Skeletal muscle tissue (tissue), 4 donors: ENCODE data around the gene CYBC1. TPM values are rescaled to one million over a fixed set of nuclear protein-coding genes. Genes with fewer than 3 reads are reported as not detected.

Source experiments
- H3K27ac ChIP-seq: one replicate; pipeline ENCODE4 v1.7.0; 2013; ENCODE audit warnings: mild to moderate bottlenecking, low read depth, low read length, inconsistent platforms
- H3K27me3 ChIP-seq, 3 donors: one replicate each; pipeline ENCODE4 v1.7.0; 2013; ENCODE audit warnings: low read length in 3 of 3; ENCODE audit not compliant: control insufficient read depth in 3 of 3, insufficient read depth in 3 of 3
- H3K36me3 ChIP-seq, 3 donors: one replicate each; pipeline ENCODE4 v1.7.0; 2013; ENCODE audit warnings: low read length in 3 of 3; ENCODE audit not compliant: control insufficient read depth in 3 of 3, insufficient read depth in 3 of 3
- H3K4me1 ChIP-seq, 3 donors: one replicate each; pipeline ENCODE4 v1.7.0; 2013; ENCODE audit warnings: low read length in 3 of 3, mild to moderate bottlenecking in 3 of 3; ENCODE audit not compliant: control insufficient read depth in 3 of 3, insufficient read depth in 3 of 3
- H3K4me3 ChIP-seq, 3 donors: one replicate each; pipeline ENCODE4 v1.7.0; 2013; ENCODE audit warnings: low read length in 3 of 3
- H3K9ac ChIP-seq, 3 donors: one replicate each; pipeline ENCODE4 v1.7.0; 2013; ENCODE audit warnings: low read length in 3 of 3, mild to moderate bottlenecking in 3 of 3, moderate library complexity in 2 of 3, low read depth in 1 of 3
- H3K9me3 ChIP-seq, 3 donors: one replicate each; pipeline ENCODE4 v1.7.0; 2013; ENCODE audit warnings: low read length in 3 of 3; ENCODE audit not compliant: control insufficient read depth in 3 of 3
- total RNA-seq: library from RNA; depleted of rRNA; stranded (reverse); fragments of >200 nt; gene quantifications from one replicate; pipeline ENCODE4 v1.2.3, GENCODE V29; 2014
- donor health status: Osteomylitis.

Gene CYBC1
- total RNA-seq, 1 donor from 2014 or later: 15.1 TPM

DNA sequence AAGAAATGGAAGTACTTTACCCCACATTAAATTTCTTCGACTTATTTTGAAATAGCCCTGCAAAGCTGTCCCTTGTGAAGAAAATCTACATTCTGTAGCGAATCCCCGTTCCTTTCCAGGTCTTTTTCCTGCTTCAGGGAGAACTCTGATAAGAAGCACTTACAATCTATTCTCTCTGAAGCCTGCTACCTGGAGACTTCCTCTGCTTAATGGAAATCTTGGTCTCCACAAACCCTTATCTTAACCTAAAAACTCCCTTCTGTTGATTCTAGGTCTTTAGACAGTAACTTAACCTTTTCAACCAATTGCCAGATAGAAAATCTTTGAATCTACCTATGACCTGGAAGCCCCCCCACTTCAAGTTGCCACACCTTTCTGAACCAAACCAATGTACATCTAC lies 1.6 kb upstream of the CYBC1 start:
- Histone ChIP-seq H3K27ac (no peak overlapping the region), H3K27me3 (no peaks in the 10 kb centered on the region), H3K4me3 (no peak overlapping the region), H3K4me1 (peaks cover 21 to 36% (median 24%) of the 10 kb centered on the region in 3 donors), H3K9ac (no peak overlapping the region), H3K9me3 (no peaks in the 10 kb centered on the region), H3K36me3 (peaks cover 0 to 4% (median 0%) of the 10 kb centered on the region in 3 donors)

DNA sequence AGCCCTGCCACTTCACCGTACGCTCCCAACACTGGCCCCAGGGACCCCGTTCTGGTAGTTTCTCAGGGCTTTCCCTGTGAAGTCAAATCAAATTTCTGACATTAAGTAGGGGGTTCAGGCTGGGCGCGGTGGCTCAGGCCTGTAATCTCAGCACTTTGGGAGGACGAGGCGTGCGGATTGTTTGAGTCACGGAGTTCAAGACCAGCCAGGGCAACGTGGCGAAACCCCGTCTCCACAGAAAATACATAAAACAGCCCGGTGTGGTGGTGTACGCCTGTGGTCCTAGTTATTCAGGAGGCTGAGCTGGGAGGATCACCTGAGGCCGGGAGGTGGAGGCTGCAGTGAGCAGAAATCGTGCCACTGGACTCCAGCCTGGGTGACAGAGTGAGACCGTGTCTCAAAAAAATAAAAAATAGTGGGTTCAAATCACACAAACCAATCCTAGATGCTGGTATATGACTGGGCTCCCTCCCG lies 632 bp downstream of the CYBC1 start:
- H3K27me3 ChIP-seq: no peaks in the 10 kb centered on the region
- H3K4me3 ChIP-seq: peak overlapping the region; percentile 82 to 90 (median 88)
- H3K9ac ChIP-seq: peak overlapping the region; percentile 77 to 86 (median 83)
- no peaks in the 10 kb centered on the region for H3K9me3 ChIP-seq
- peak overlapping the region; percentile 78 for H3K27ac ChIP-seq
- peaks cover 21 to 36% (median 24%) of the 10 kb centered on the region in 3 donors for H3K4me1 ChIP-seq
- peaks cover 0 to 4% (median 0%) of the 10 kb centered on the region in 3 donors for H3K36me3 ChIP-seq

- peak overlapping the region; percentile 78 for H3K27ac ChIP-seq
- H3K27me3 ChIP-seq: no peaks in the 10 kb centered on the region
- peaks cover 2 to 4% (median 3%) of the 10 kb centered on the region in 3 donors for H3K36me3 ChIP-seq
- H3K9ac ChIP-seq: peak overlapping the region; percentile 77 to 86 (median 83)
- peaks cover 21 to 40% (median 24%) of the 10 kb centered on the region in 3 donors for H3K4me1 ChIP-seq
- no peaks in the 10 kb centered on the region for H3K9me3 ChIP-seq
- H3K4me3 ChIP-seq: peak overlapping the region; percentile 82 to 90 (median 88)
These were observed 1.2 kb downstream of the CYBC1 start for GRCh38 chr17:82449131-82449882.

- H3K36me3 ChIP-seq: peaks cover 4 to 11% (median 7%) of the 10 kb centered on the region in 3 donors
- H3K4me1 ChIP-seq: peaks cover 21 to 40% (median 24%) of the 10 kb centered on the region in 3 donors
- H3K27ac ChIP-seq: no peak overlapping the region
- H3K27me3 ChIP-seq: no peaks in the 10 kb centered on the region
- H3K9ac ChIP-seq: no peak overlapping the region
- H3K4me3 ChIP-seq: no peak overlapping the region
- no peaks in the 10 kb centered on the region for H3K9me3 ChIP-seq
These were observed 2.7 kb downstream of the CYBC1 start for GRCh38 chr17:82447876-82448275.

- H3K27me3 ChIP-seq: no peaks in the 10 kb centered on the region
- no peak overlapping the region for H3K9ac ChIP-seq
- H3K36me3 ChIP-seq: peaks cover 9 to 22% (median 13%) of the 10 kb centered on the region in 3 donors
- H3K27ac ChIP-seq: no peak overlapping the region
- no peaks in the 10 kb centered on the region for H3K9me3 ChIP-seq
- H3K4me1 ChIP-seq: peaks cover 21 to 39% (median 24%) of the 10 kb centered on the region in 3 donors
- no peak overlapping the region for H3K4me3 ChIP-seq
These were observed 3.9 kb downstream of the CYBC1 start for GRCh38 chr17:82446649-82447048.

GRCh38 chr17:82446124-82446523 lies 4.4 kb downstream of the CYBC1 start:
- Histone ChIP-seq H3K27ac (no peak overlapping the region), H3K27me3 (no peaks in the 10 kb centered on the region)

DNA sequence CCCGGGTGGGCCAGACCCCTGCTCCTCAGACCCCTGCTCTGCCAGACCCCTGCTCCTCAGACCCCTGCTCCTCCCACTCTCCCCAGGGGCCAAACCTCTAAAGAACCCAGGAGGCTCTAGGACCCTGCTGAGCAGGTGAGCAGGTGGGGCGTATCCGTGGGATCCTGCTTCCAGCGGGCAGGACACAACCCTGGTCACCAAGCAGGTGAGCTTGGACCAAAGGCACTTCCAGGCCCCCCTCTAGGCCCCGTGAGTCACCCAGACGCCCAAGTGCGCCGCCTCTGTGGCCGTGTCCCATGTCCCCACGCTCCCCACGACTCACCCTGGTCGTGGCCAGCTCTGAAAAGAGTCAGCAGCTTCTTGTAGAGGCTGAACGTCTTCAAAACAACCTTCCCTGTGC lies 5.0 kb downstream of the CYBC1 start:
- peaks cover 9 to 22% (median 13%) of the 10 kb centered on the region in 3 donors for H3K36me3 ChIP-seq
- H3K9ac ChIP-seq: no peak overlapping the region
- no peak overlapping the region for H3K27ac ChIP-seq
- peaks cover 14 to 33% (median 17%) of the 10 kb centered on the region in 3 donors for H3K4me1 ChIP-seq
- H3K27me3 ChIP-seq: no peaks in the 10 kb centered on the region
- H3K9me3 ChIP-seq: no peaks in the 10 kb centered on the region
- no peak overlapping the region for H3K4me3 ChIP-seq

More at GRCh38 chr17:82446124-82446523, 4.4 kb downstream of the CYBC1 start:
- Histone ChIP-seq H3K9ac (no peak overlapping the region), H3K9me3 (no peaks in the 10 kb centered on the region), H3K36me3 (peaks cover 9 to 22% (median 13%) of the 10 kb centered on the region in 3 donors), H3K4me3 (no peak overlapping the region), H3K4me1 (peaks cover 16 to 34% (median 19%) of the 10 kb centered on the region in 3 donors)

- Histone ChIP-seq H3K4me3 (no peak overlapping the region), H3K9me3 (no peaks in the 10 kb centered on the region), H3K4me1 (peaks cover 12 to 29% (median 13%) of the 10 kb centered on the region in 3 donors), H3K27me3 (no peaks in the 10 kb centered on the region), H3K36me3 (peaks cover 9 to 22% (median 14%) of the 10 kb centered on the region in 3 donors), H3K9ac (no peak overlapping the region), H3K27ac (no peak overlapping the region)
These were observed 5.5 kb downstream of the CYBC1 start for GRCh38 chr17:82444941-82445521.

- no peak overlapping the region for H3K4me3 ChIP-seq
- H3K27ac ChIP-seq: no peak overlapping the region
- H3K27me3 ChIP-seq: no peaks in the 10 kb centered on the region
- H3K36me3 ChIP-seq: peaks cover 9 to 22% (median 14%) of the 10 kb centered on the region in 3 donors
- H3K4me1 ChIP-seq: peaks cover 5 to 23% (median 7%) of the 10 kb centered on the region in 3 donors
- no peaks in the 10 kb centered on the region for H3K9me3 ChIP-seq
- no peak overlapping the region for H3K9ac ChIP-seq
These were observed 6.2 kb downstream of the CYBC1 start for GRCh38 chr17:82444284-82444893.
